Colonic mucosa (tissue), 4 donors: ENCODE measurements around the gene DBNDD2. TPM values are rescaled to one million over a fixed set of nuclear protein-coding genes. Genes with fewer than 3 reads are reported as not detected.

ENCODE experiments used
- DNase-seq: peaks from one replicate; pipeline ENCODE4 v3.0.0-alpha.2; 2020
- H3K27ac ChIP-seq: fragments of 200-600 bp; one replicate; pipeline ENCODE4 v1.8.0; 2021
- H3K27me3 ChIP-seq: fragments of 200-600 bp; one replicate; pipeline ENCODE4 v1.8.0; 2021
- H3K36me3 ChIP-seq: fragments of 200-600 bp; one replicate; pipeline ENCODE4 v1.8.0; 2021
- H3K4me1 ChIP-seq: fragments of 200-600 bp; one replicate; pipeline ENCODE4 v1.8.0; 2021; ENCODE audit warnings: mild to moderate bottlenecking
- H3K4me3 ChIP-seq: fragments of 200-600 bp; one replicate; pipeline ENCODE4 v1.8.0; 2021
- H3K9ac ChIP-seq, 2 donors: one replicate each; pipeline ENCODE4 v1.7.0; 2013; ENCODE audit warnings: control low read depth in 2 of 2, low read depth in 2 of 2, low read length in 2 of 2
- H3K9me3 ChIP-seq: fragments of 200-600 bp; one replicate; pipeline ENCODE4 v1.8.0; 2021
- intact Hi-C: fragments of 100-400 bp; cut with DNase I; formaldehyde crosslinking; loops from one replicate; pipeline ENCODE4 v1.14.1; 2022
- total RNA-seq, 2 donors: library from RNA; stranded (reverse); fragmentation: NEBNext Ultra II Directional in 1 of 2; extraction: Animal tissue kit (Norgen Biotek cat#: 25700) in 1 of 2; gene quantifications; one replicate each; pipeline ENCODE4 v1.2.1, GENCODE V29; 2021
- TF ChIP-seq, protein P1 (sequence below): fragments of 200-600 bp; IDR thresholded peaks from one replicate; pipeline ENCODE4 v1.8.0; 2022; ENCODE audit warnings: antibody characterized with exemption, mild to moderate bottlenecking
- donor health status: healthy.
- donor health status: DM: no; HTN: no; CAD: no.
- donor health status: DM: no; HTN: no; CAD: no.

DBNDD2 gene, protein sequence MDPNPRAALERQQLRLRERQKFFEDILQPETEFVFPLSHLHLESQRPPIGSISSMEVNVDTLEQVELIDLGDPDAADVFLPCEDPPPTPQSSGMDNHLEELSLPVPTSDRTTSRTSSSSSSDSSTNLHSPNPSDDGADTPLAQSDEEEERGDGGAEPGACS
- 100 to 1,000 TPM; 109 to 131 TPM for total RNA-seq

DNA sequence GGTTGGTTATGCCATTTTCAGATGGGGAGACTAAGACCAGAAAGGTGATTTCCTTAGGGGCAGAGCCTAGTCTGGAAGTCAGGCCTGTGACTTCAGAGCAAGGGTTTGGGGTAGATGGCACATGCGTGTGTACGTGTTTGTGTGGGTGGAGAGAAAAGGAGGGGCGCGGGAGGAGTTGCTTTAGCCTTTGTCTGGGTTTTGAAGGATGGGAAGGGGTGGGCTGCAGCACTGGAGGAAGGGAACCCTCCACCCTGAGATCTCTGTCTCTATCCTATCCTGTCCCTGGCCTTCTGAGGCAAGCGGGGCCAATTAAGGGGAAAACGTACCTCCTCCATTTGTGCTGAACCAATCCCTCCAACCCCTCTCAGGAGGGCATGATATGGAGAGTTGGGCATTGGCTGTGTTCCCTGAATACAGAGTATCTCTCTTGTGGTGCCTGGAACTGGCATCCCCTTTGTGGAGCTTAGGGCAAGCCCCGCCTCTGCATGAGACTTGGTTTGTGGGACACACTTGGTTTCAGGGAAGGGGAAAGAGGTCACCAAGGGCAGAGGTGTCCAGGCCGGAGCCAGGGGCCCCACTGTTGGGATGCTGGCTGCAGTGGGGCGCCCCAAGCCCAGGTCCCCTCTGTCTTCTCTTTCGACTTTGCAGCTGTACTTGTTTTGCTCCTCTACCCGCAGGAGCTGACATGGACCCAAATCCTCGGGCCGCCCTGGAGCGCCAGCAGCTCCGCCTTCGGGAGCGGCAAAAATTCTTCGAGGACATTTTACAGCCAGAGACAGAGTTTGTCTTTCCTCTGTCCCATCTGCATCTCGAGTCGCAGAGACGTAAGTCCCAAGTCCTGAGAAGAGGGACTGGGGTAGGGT, at the start of gene DBNDD2:
Gene DBNDD2, plus strand, starts transcription at position 507 of the 863 bp plus-strand sequence. Its CDS starts 179 bp downstream, at position 686.
- peak within 1 kb of the TSS; percentile 66 for H3K4me3 ChIP-seq
- intact Hi-C loops: loop anchor here (5.0 kb wide), 1 partner anchor 36 kb away; no protein-coding TSS in a partner anchor
- peak; percentile 57 for DNase-seq
- H3K4me1 ChIP-seq: peaks cover 15% of the 10 kb centered on the region
- H3K27me3 ChIP-seq: no peaks in the 10 kb centered on the region
- TF ChIP-seq, protein P1, sequence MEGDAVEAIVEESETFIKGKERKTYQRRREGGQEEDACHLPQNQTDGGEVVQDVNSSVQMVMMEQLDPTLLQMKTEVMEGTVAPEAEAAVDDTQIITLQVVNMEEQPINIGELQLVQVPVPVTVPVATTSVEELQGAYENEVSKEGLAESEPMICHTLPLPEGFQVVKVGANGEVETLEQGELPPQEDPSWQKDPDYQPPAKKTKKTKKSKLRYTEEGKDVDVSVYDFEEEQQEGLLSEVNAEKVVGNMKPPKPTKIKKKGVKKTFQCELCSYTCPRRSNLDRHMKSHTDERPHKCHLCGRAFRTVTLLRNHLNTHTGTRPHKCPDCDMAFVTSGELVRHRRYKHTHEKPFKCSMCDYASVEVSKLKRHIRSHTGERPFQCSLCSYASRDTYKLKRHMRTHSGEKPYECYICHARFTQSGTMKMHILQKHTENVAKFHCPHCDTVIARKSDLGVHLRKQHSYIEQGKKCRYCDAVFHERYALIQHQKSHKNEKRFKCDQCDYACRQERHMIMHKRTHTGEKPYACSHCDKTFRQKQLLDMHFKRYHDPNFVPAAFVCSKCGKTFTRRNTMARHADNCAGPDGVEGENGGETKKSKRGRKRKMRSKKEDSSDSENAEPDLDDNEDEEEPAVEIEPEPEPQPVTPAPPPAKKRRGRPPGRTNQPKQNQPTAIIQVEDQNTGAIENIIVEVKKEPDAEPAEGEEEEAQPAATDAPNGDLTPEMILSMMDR: no peak
- peak within 1 kb of the TSS; percentile 93 to 98 for H3K9ac ChIP-seq
- peak within 1 kb of the TSS; percentile 89 for H3K27ac ChIP-seq
- no peaks in the 10 kb centered on the region for H3K9me3 ChIP-seq
- no peaks in the 10 kb centered on the region for H3K36me3 ChIP-seq

DNA sequence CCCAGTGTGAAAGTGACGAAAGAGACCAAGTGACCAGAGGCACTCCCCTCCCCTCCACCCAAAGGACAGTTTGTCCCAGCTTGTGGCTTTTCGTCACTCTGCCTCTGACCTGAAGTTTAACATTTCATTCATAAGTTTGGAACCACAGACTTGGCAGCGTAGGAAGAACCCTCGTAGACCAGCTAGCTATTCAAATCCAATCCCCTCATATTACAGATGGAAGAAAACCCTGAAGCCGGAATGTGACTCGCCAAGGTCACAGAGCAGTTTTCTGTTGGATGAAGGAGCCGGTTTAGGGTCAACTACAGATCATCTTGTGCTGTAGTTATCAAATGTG, 49.1 kb upstream of the DBNDD2 start:
- DNase-seq: no peak
- Histone ChIP-seq H3K27me3 (no peaks in the 10 kb centered on the region), H3K27ac (peak overlapping the region; percentile 31), H3K9me3 (no peaks in the 10 kb centered on the region), H3K4me3 (no peak overlapping the region), H3K9ac (peak overlapping the region in 1 of 2 donors; percentile 48), H3K36me3 (no peaks in the 10 kb centered on the region), H3K4me1 (peaks cover 12% of the 10 kb centered on the region)
- TF ChIP-seq, protein P1: no peak
- intact Hi-C loops: no loop called here

DNA sequence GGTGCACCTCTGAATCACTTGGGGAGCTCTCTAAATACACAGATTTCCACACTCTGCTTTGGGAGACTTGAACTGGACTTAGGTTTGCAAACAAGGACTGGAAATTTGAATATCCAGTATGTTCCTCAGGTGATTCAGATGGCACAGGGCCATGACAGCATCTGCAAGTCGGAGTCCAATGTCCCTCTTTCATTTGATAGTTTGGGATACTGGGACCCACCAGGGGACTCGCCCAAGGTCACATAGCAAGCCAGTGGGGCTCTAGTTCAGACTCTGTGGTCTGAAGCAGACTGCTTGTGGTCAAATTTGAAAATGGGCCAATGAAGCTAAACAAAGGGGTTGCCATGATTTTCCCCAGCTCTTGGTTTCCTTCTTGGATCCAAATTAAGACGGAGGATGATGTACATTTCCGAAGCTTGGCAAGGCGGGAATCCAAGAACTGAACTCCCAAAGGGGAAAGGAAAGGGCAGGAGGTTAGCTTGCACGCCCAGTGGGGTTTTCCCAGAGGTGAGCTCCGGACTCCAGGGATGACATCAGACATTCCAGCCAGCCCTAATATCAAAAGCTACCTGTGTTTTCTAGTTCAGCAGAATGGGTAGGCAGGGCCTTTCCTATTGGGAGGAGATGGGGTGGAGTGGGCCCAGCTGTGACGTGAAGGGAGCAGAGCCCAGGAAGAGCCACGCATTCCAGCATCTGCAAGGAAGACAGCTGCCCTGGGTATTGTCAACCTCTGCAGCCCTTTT, 48.5 kb upstream of the DBNDD2 start:
- Histone ChIP-seq H3K36me3 (no peaks in the 10 kb centered on the region), H3K4me3 (no peak overlapping the region), H3K9ac (no peak overlapping the region), H3K4me1 (peaks cover 14% of the 10 kb centered on the region), H3K9me3 (no peaks in the 10 kb centered on the region), H3K27me3 (no peaks in the 10 kb centered on the region), H3K27ac (peak overlapping the region; percentile 31)
- intact Hi-C loops: no loop called here
- TF ChIP-seq, protein P1: no peak
- peak; percentile 65 for DNase-seq

DNA sequence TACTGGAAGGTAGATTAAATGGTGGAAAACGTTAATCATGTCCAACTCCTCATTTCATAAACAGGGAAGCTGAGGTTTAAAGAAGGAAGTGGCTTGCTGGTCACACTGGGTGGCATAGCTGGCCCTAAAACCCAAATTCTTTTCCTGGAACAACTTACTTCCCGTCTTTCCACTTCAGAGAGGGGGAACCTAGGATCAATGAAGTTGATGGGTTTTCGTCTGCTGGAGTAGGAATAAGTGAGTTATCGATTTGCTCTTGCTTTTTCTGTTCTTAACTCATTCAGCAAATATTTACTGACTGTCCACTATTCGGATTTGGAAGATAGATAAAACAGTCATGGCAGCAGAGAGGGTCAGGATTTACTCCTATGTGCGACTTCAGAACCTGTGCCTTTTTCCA, 46.3 kb upstream of the DBNDD2 start:
- Histone ChIP-seq H3K27ac (no peak overlapping the region), H3K9me3 (no peaks in the 10 kb centered on the region), H3K4me3 (no peak overlapping the region), H3K4me1 (peaks cover 14% of the 10 kb centered on the region), H3K36me3 (no peaks in the 10 kb centered on the region), H3K9ac (no peak overlapping the region), H3K27me3 (no peaks in the 10 kb centered on the region)
- DNase-seq: no peak
- intact Hi-C loops: no loop called here
- TF ChIP-seq, protein P1: no peak

DNA sequence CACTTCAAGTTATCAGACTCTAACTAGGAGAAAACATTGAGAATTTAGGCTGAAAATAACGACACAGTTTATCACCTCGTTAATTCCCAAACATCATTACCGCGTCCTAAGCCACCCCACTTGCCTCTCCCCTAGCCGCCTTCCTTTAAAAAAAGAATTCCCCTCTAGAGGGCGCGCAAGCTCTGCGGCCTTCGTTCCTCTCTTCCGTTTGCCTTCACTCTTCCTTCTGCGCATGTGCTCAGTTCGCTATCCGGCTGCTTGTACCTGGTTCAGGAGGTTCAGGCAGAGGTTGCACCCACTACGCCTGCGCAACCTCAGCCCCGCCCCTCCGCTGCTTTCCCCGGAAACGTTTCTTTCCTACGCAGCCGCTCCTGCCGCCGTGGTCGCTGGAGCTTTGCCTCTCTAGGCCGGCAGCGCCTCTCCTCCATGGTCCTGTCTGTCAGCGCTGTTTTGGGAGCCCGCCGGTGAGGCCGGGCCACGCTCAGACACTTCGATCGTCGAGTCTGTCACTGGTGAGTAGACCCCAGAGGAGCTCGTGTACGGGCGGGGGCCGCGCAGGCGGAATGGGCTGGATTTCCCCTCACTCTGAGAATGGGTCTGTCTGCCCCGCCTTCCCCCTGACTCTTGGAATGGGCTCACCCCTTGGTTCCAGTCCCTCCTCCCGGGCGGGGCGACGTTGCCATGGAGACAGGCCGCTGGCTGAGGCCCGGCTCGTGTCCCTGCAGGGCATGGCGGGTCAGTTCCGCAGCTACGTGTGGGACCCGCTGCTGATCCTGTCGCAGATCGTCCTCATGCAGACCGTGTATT, 45.1 kb upstream of the DBNDD2 start, which contains the start of gene SYS1:
Gene SYS1, plus strand, starts transcription at position 353 of the 807 bp plus-strand sequence. Its CDS starts 376 bp downstream, at position 729.
- TF ChIP-seq, protein P1: peak; percentile 87
- peak within 1 kb of the TSS; percentile 83 to 86 for H3K9ac ChIP-seq
- peak within 1 kb of the TSS; percentile 83 for H3K27ac ChIP-seq
- no peaks in the 10 kb centered on the region for H3K9me3 ChIP-seq
- peaks cover 6% of the 10 kb centered on the region for H3K4me1 ChIP-seq
- H3K27me3 ChIP-seq: no peaks in the 10 kb centered on the region
- peak within 1 kb of the TSS; percentile 59 for H3K4me3 ChIP-seq
- DNase-seq: peak; percentile 99
- no peaks in the 10 kb centered on the region for H3K36me3 ChIP-seq
- intact Hi-C loops: no loop called here
